Measurements from ENCODE around the gene SLC9A9.
A peak's percentile ranks its signal among the peaks of the same experiment; 100 is the strongest.

The SLC9A9 gene

GRCh38 chr3:143885780-143886427, 37.6 kb upstream of the SLC9A9 start:
- no peak overlapping the region for H3K4me3 ChIP-seq (ENCODE audit: low read length)
- no peak overlapping the region for H3K4me2 ChIP-seq (ENCODE audit: low read depth, low read length)
- H3K27me3 ChIP-seq (replicated peaks; ENCODE audit: insufficient read depth, low read length), result no peaks in the 10 kb centered on the region
- no peaks in the 10 kb centered on the region for H3K36me3 ChIP-seq (replicated peaks; ENCODE audit: insufficient read depth, low read length)
- peak; percentile 86 for TF ChIP-seq CTCF (IDR thresholded peaks at IDR 0.05; ENCODE audit: low read length)
- no peak for TF ChIP-seq EZH2 (optimal IDR thresholded peaks at IDR 0.05; ENCODE audit: low read depth, low read length)
- no peaks in the 10 kb centered on the region for H4K20me1 ChIP-seq (ENCODE audit: insufficient read depth, low read length)
- no peaks in the 10 kb centered on the region for H3K9me3 ChIP-seq (replicated peaks; ENCODE audit: insufficient read depth, low read length)
- no peak overlapping the region for H3K27ac ChIP-seq (ENCODE audit: low read length)
- no peaks in the 10 kb centered on the region for H3K9me2 ChIP-seq (replicated peaks; ENCODE audit: insufficient read depth, low read length)
- no peaks in the 10 kb centered on the region for H3F3A ChIP-seq (ENCODE audit: insufficient read depth, low read length)
- 0 out of 2 replicates have a peak, but pooled peaks cover 5% of the 10 kb centered on the region for H3K4me1 ChIP-seq (ENCODE audit: low read length)
- no peak overlapping the region for H2AFZ ChIP-seq (ENCODE audit: low read length)
- peak; percentile 60 for DNase-seq
- H3K9ac ChIP-seq (ENCODE audit: low read length), result no peak overlapping the region
- H3K79me2 ChIP-seq (ENCODE audit: low read length), result no peaks in the 10 kb centered on the region

- Histone ChIP-seq H3K36me3 (replicated peaks; ENCODE audit: insufficient read depth, low read length) (no peaks in the 10 kb centered on the region), H3K4me1 (ENCODE audit: low read length) (0 out of 2 replicates have a peak, but pooled peaks cover 5% of the 10 kb centered on the region), H4K20me1 (ENCODE audit: insufficient read depth, low read length) (no peaks in the 10 kb centered on the region), H3K9ac (ENCODE audit: low read length) (no peak overlapping the region), H3F3A (ENCODE audit: insufficient read depth, low read length) (no peaks in the 10 kb centered on the region), H2AFZ (ENCODE audit: low read length) (no peak overlapping the region), H3K9me2 (replicated peaks; ENCODE audit: insufficient read depth, low read length) (no peaks in the 10 kb centered on the region), H3K27ac (ENCODE audit: low read length) (no peak overlapping the region), H3K27me3 (replicated peaks; ENCODE audit: insufficient read depth, low read length) (no peaks in the 10 kb centered on the region), H3K9me3 (replicated peaks; ENCODE audit: insufficient read depth, low read length) (no peaks in the 10 kb centered on the region), H3K4me2 (ENCODE audit: low read depth, low read length) (no peak overlapping the region), H3K79me2 (ENCODE audit: low read length) (no peaks in the 10 kb centered on the region), H3K4me3 (ENCODE audit: low read length) (no peak overlapping the region)
- TF ChIP-seq EZH2 (optimal IDR thresholded peaks at IDR 0.05; ENCODE audit: low read depth, low read length), result no peak
- TF ChIP-seq EZH2phosphoT487 (IDR thresholded peaks at IDR 0.05; ENCODE audit: low read length), result no peak
- no peak for TF ChIP-seq CTCF (IDR thresholded peaks at IDR 0.05; ENCODE audit: low read length)
- no peak for DNase-seq
Measured at GRCh38 chr3:143884861-143885260, 36.6 kb upstream of the SLC9A9 start.

- no peaks in the 10 kb centered on the region for H4K20me1 ChIP-seq (ENCODE audit: insufficient read depth, low read length)
Measured at GRCh38 chr3:143883151-143883550, 34.9 kb upstream of the SLC9A9 start.

More at GRCh38 chr3:143883151-143883550, 34.9 kb upstream of the SLC9A9 start:
- Histone ChIP-seq H3K9me3 (replicated peaks; ENCODE audit: insufficient read depth, low read length) (no peaks in the 10 kb centered on the region), H3K4me3 (ENCODE audit: low read length) (no peak overlapping the region), H3K4me2 (ENCODE audit: low read depth, low read length) (no peak overlapping the region), H3K9me2 (replicated peaks; ENCODE audit: insufficient read depth, low read length) (no peaks in the 10 kb centered on the region), H3K4me1 (ENCODE audit: low read length) (0 out of 2 replicates have a peak, but pooled peaks cover 5% of the 10 kb centered on the region), H3K27me3 (replicated peaks; ENCODE audit: insufficient read depth, low read length) (no peaks in the 10 kb centered on the region), H3K9ac (ENCODE audit: low read length) (no peak overlapping the region), H3K79me2 (ENCODE audit: low read length) (no peaks in the 10 kb centered on the region), H3F3A (ENCODE audit: insufficient read depth, low read length) (no peaks in the 10 kb centered on the region), H3K36me3 (replicated peaks; ENCODE audit: insufficient read depth, low read length) (no peaks in the 10 kb centered on the region), H2AFZ (ENCODE audit: low read length) (no peak overlapping the region), H3K27ac (ENCODE audit: low read length) (no peak overlapping the region)
- DNase-seq, result no peak
- TF ChIP-seq EZH2 (optimal IDR thresholded peaks at IDR 0.05; ENCODE audit: low read depth, low read length) (no peak), EZH2phosphoT487 (IDR thresholded peaks at IDR 0.05; ENCODE audit: low read length) (no peak), CTCF (IDR thresholded peaks at IDR 0.05; ENCODE audit: low read length) (no peak)
